ENCODE results near the gene VN1R2.
"Not testable (repeated sequence)": the region's sequence is repeated elsewhere in the genome, so short reads cannot be mapped to it uniquely, and the experiment has no call there.

Gene VN1R2

DNA sequence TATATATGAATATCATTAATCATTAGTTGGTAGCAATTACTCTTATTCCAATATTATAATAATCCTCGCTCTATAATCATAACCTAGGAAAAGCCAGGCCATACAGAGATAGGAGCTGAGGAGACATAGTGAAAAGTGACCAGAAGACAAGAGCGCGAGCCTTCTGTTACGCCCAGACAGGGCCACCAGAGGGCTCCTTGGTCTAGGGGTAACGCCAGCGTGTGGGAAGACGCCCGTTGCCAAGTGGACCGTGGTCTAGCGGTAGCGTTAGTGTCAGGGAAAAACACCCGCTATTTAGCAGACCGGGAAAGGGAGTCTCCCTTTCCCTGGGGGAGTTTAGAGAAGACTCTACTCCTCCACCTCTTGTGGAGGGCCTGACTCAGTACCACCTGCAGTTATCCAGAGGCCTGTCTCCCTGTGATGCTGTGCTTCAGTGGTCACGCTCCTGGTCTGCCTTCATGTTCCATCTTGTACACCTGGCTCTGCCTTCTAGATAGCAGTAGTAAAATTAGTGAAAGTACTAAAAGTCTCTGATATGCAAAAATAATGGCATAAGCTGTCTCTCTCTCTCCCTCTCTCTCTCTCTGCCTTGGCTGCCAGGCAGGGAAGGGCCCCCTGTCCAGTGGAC, at the start of gene VN1R2:
TSS of gene VN1R2 (plus strand) at position 578 of the 628 bp plus-strand sequence. CDS start 84 bp downstream, outside the sequence.
- not testable (repeated sequence) for DNase-seq

GRCh38 chr19:53211554-53211953, 46.5 kb upstream of the VN1R2 start:
- not testable (repeated sequence) for DNase-seq

GRCh38 chr19:53212703-53213320, 45.3 kb upstream of the VN1R2 start:
- no peak for DNase-seq

DNA sequence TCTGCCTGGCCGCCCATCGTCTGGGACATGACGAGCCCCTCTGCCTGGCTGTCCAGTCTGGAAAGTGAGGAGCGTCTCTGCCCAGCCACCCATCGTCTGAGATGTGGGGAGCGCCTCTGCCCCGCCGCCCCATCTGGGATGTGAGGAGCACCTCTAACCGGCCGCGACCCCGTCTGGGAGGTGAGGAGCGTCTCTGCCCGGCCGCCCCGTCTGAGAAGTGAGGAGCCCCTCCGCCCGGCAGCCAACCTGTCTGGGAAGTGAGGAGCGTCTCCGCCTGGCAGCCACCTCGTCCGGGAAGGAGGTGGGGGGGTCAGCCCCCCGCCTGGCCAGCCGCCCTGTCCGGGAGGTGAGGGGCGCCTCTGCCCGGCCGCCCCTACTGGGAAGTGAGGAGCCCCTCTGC, 35.4 kb upstream of the VN1R2 start:
- DNase-seq, result not testable (repeated sequence)

GRCh38 chr19:53224606-53225005, 33.5 kb upstream of the VN1R2 start:
- no peak for DNase-seq

DNA sequence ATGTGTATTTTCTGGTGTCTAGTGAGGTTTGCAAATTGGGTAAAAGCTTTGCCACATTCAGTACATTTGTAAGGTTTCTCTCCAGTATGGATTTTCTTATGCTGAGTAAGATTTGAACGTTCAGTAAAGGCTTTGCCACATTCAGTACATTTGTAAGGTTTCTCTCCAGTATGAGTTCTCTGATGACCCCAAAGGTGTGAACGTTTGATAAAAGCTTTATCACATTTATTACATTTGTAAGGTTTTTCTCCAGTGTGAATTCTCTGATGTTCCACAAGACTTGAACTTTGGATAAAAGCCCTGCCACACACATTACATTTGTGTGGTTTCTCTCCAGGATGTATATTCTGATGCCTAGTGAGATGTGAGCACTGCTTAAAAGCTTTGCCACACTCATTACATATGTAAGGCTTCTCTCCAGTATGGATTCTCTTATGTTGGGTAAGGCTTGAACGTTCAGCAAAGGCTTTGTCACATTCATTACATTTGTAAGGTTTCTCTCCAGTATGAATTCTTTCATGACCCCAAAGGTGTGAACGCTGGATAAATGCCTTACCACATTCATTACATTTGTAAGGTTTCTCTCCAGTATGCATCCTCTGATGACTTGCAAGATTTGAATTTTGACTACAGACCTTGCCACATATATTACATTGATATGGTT, 20.8 kb upstream of the VN1R2 start:
- no peak for DNase-seq

- no peak for DNase-seq
These were observed 11.6 kb upstream of the VN1R2 start for GRCh38 chr19:53246498-53246897.

GRCh38 chr19:53254411-53255341, 3.4 kb upstream of the VN1R2 start, which contains the start of gene ZNF677:
ZNF677 (minus strand) TSS chr19:53254873; CDS start chr19:53251550, 3,323 bp downstream.
- peak; percentile 81 for DNase-seq

DNA sequence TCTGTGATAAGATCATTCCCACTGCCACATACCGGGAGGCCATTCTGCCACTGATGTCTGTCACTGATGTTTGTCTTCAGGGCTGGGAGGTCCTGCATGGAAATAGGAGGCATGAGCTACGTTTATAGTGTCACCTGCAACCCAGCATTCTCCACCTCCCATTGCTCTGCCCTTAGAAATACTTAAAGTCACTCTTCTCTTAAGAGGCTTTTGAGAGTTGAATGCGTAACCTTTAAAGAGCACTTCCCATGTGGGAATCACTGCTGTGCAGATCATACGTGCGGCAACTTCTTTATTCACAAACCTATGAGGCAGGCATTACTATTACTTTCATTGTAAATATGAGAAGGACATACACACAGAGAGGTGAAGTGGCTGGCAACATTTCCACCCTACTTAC, 9.5 kb downstream of the VN1R2 start, which contains the start of gene VN1R4:
TSS of gene VN1R4 (minus strand) at position 101 of the 400 bp plus-strand sequence. CDS start at position 43, 58 bp downstream.
- not testable (repeated sequence) for DNase-seq

GRCh38 chr19:53269861-53270260, 11.8 kb downstream of the VN1R2 start:
- not testable (repeated sequence) for DNase-seq

- DNase-seq, result no peak
These were observed 14.0 kb downstream of the VN1R2 start for GRCh38 chr19:53272044-53272443.

GRCh38 chr19:53275480-53275879, 17.4 kb downstream of the VN1R2 start:
- no peak for DNase-seq

DNA sequence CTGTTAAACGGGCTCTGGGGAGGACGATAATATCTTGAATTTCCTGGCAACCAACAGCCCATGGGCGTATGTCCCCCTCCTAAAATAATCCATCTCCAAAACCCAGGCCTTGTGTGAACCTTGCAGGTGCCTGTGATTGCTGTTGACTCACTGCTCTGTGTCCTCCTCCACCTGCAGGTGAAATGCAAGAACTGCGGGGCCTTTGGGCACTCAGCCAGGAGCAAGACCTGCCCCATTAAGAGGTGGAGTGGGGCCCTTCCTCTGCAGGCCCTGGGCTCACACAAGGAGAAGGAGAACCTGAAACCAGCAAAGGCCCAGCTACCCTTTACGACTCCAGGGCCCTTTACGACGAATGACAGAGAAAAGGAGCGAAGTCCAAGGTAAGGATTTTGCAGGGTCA, 23.9 kb downstream of the VN1R2 start:
- not testable (repeated sequence) for DNase-seq

- DNase-seq, result no peak
These were observed 27.0 kb downstream of the VN1R2 start for GRCh38 chr19:53285087-53285486.

DNA sequence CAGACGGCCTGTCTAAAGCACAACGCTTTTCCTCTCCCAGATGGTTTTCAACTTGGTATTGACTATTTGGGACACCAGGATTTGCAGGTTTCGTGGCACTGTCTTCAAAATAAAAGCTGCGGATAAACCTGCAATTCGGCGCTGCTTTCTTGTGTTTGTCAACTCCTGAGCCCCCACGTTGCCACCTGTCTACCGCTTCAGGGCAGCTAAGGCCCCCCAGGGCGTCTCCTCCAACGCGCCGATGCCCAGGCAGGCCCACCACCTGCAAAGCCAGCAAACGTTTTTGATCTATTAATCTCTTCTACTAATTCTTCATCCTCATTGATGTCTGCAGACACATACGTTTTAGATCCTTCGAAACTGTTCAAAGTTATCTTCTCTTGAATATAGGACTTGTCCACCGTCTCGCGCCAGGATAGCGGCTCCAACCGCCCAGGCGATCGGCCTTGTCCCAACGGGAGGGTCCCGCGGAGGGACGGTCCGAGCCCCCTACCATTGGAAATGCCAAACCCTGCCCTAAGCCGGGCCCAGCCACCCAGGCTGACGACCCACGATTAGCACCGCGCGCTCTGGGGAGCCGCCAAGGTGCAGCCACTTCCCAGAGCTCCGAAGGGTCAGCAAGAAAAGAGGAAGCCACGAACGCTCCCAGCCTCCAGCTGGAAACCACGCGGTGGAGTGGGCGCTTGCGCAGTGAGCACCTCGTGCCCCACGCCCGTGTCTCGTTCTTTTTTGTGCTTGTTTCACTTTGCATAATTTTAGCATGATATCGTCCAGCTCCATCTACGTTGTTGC, 32.9 kb downstream of the VN1R2 start:
- no peak for DNase-seq

GRCh38 chr19:53294786-53295441, 36.8 kb downstream of the VN1R2 start:
- no peak for DNase-seq

DNA sequence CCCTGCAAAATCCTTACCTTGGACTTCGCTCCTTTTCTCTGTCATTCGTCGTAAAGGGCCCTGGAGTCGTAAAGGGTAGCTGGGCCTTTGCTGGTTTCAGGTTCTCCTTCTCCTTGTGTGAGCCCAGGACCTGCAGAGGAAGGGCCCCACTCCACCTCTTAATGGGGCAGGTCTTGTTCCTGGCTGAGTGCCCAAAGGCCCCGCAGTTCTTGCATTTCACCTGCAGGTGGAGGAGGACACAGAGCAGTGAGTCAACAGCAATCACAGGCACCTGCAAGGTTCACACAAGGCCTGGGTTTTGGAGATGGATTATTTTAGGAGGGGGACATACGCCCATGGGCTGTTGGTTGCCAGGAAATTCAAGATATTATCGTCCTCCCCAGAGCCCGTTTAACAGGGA, 43.2 kb downstream of the VN1R2 start:
- not testable (repeated sequence) for DNase-seq

DNA sequence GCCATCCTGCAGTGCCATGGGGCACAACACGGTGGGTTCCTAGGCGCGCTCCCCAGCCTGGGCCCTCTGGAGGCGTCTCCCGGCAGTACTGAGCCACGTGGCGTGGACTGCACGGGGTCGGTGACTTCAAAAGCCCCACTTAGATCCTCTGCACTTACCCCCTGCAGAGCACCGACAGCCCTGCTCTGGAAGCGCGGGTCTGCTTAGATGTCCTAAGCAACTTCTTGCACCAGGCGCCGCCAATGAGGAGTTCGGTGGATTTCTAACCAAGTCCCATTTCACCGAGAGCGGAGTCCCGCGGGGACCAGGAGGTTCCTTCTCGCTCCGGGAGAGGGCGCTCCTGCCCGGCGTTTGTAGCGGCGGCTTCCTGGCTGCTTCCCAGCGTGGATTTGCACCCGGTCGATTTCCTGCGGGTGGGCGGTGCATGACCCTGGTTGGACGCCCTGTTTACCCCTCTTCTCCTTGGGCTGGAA, 50.3 kb downstream of the VN1R2 start:
- no peak for DNase-seq

All from CD4-positive, alpha-beta T cell treated with Interleukin-4 for 4 hours (primary cell).